ENCODE data around the gene MBD5.

DNA sequence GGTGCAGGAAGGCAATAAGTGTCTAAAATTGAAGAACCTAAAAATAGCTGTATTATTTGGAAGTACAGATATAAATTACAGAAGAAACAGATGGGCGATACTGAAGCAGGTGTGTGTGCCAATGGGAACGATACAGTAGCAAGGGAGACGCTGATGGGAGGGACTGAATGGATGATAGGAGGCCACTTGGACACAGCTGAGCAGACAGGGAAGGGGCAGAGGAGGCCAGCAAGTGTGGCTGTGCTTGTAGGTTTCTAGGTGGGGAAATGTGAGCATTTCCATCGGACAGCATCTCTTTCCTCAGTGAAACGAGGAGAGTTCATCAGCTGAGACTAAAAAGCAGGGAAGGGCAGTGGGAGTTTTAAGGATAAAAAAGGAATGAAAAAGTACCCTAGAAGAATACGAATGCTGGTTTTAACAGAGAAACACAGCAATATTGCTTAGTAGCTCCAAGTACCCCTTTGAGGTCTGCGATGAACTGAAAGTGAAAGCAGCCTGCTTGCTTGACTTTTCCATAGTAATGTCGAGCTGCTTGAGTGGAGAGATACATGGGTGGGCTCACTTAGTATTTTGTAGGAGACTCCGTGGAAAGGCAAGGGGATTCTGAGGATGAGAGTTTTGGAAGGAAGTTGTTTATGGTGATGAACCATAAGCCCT, 531.9 kb downstream of the MBD5 start:
- no peak for TF ChIP-seq ELF4 (IDR thresholded peaks at IDR 0.05)
- TF ChIP-seq SUZ12 (IDR thresholded peaks at IDR 0.05): no peak
- no peak for TF ChIP-seq L3MBTL2 (conservative IDR thresholded peaks at IDR 0.05)
- no peak for TF ChIP-seq FOXM1 (IDR thresholded peaks at IDR 0.05; ENCODE audit: borderline replicate concordance)
